RWPE2 (cell line): ENCODE measurements around the gene UPB1.

Experiments
- ATAC-seq: fragments of 200-7000 bp; cut with Tn5 transposase; 3 replicates; pipeline ENCODE4 v1.9.1; 2021; ENCODE audit warnings: low read depth
- DNase-seq: peaks from one replicate; pipeline ENCODE4 v3.0.0-alpha.2; 2020; ENCODE audit warnings: low spot score
- H3K27ac ChIP-seq: fragments of 450-650 bp; 2 replicates; pipeline ENCODE4 v1.5.1; 2017; ENCODE audit warnings: mild to moderate bottlenecking; ENCODE audit not compliant: poor library complexity, severe bottlenecking
- H3K27me3 ChIP-seq: fragments of 250-450 bp; sonication (Bioruptor Pico); 2 replicates; pipeline ENCODE4 v1.5.1; 2021; ENCODE audit warnings: mild to moderate bottlenecking, moderate library complexity; ENCODE audit not compliant: insufficient read depth, poor library complexity, severe bottlenecking
- H3K36me3 ChIP-seq: fragments of 250-450 bp; sonication (Bioruptor Pico); 2 replicates; pipeline ENCODE4 v1.5.1; 2020; ENCODE audit warnings: low read depth, mild to moderate bottlenecking, moderate library complexity
- H3K4me1 ChIP-seq: fragments of 250-450 bp; sonication (Bioruptor Pico); 2 replicates; pipeline ENCODE4 v1.5.1; 2021; ENCODE audit warnings: mild to moderate bottlenecking, moderate library complexity; ENCODE audit not compliant: insufficient read depth, poor library complexity, severe bottlenecking
- H3K4me3 ChIP-seq: fragments of 250-450 bp; sonication (Bioruptor Pico); 2 replicates; pipeline ENCODE4 v1.5.1; 2021; ENCODE audit warnings: mild to moderate bottlenecking, moderate library complexity; ENCODE audit not compliant: severe bottlenecking
- H3K9me3 ChIP-seq: fragments of 250-450 bp; sonication (Bioruptor Pico); 2 replicates; pipeline ENCODE4 v1.5.1; 2021; ENCODE audit warnings: mild to moderate bottlenecking, moderate library complexity; ENCODE audit not compliant: severe bottlenecking
- TF ChIP-seq, protein P1 (sequence below): fragments of 450-650 bp; IDR thresholded peaks from one replicate; pipeline ENCODE4 v1.5.1; 2017; ENCODE audit warnings: mild to moderate bottlenecking, moderate library complexity; ENCODE audit not compliant: poor library complexity, severe bottlenecking

Gene UPB1

DNA sequence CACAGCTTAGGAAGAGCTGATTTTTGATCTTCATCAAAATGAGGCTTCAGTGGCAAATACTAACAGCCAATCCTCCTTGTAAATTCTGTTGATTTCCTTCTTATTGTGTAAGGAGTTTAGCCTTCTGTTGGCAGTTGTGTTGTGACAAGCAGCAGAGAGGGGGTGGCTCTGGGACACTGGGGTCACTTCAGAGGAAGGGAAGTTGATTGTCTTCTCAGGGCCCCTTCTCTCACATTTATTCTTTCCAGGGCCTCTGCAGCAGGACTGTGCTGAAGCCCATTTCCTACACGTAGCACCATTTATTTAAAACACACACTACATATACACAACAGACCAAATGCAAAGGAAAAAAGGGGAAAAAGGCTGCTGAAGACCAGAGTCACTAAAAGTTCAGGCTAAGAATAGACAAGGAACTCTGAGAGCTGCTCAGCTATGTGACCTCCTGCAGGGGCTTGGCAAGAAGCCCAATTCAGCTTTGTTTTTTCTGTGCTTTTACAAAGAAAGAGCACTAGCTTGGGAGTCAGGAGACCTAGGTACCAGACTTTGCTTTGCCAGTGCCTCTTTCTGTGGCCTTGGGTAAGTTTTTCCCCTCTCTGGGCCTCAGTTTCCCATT, 28.3 kb upstream of the UPB1 start:
- Histone ChIP-seq H3K36me3 (no peaks in the 10 kb centered on the region), H3K27ac (no peak overlapping the region), H3K27me3 (no peaks in the 10 kb centered on the region), H3K4me1 (no peaks in the 10 kb centered on the region), H3K9me3 (no peaks in the 10 kb centered on the region), H3K4me3 (no peak overlapping the region)
- ATAC-seq (no peak), DNase-seq (no peak)
- TF ChIP-seq, protein P1, sequence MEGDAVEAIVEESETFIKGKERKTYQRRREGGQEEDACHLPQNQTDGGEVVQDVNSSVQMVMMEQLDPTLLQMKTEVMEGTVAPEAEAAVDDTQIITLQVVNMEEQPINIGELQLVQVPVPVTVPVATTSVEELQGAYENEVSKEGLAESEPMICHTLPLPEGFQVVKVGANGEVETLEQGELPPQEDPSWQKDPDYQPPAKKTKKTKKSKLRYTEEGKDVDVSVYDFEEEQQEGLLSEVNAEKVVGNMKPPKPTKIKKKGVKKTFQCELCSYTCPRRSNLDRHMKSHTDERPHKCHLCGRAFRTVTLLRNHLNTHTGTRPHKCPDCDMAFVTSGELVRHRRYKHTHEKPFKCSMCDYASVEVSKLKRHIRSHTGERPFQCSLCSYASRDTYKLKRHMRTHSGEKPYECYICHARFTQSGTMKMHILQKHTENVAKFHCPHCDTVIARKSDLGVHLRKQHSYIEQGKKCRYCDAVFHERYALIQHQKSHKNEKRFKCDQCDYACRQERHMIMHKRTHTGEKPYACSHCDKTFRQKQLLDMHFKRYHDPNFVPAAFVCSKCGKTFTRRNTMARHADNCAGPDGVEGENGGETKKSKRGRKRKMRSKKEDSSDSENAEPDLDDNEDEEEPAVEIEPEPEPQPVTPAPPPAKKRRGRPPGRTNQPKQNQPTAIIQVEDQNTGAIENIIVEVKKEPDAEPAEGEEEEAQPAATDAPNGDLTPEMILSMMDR = no peak

DNA sequence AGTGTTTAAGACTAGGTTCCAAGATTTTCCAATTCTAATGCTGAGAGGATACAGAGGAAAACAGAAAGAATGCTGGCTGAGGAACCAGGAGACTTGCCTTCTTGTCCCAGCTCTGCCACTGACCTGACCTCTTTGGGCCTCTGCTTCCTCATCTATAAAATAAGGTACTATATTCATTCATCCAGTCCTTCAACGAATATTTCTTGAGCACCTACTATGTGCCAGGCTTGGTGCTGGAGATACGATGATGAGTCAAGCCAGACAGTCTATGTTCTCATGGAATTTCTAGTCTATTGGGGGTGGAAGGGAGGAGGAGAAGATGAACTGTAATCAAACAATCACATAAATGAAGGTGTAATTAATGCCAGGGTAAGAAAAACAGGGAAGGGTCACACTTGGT, 27.8 kb upstream of the UPB1 start:
- Histone ChIP-seq H3K9me3 (no peaks in the 10 kb centered on the region), H3K4me1 (no peaks in the 10 kb centered on the region), H3K27ac (no peak overlapping the region), H3K36me3 (no peaks in the 10 kb centered on the region), H3K27me3 (no peaks in the 10 kb centered on the region), H3K4me3 (no peak overlapping the region)
- TF ChIP-seq, protein P1 = no peak
- no peak for ATAC-seq
- no peak for DNase-seq

DNA sequence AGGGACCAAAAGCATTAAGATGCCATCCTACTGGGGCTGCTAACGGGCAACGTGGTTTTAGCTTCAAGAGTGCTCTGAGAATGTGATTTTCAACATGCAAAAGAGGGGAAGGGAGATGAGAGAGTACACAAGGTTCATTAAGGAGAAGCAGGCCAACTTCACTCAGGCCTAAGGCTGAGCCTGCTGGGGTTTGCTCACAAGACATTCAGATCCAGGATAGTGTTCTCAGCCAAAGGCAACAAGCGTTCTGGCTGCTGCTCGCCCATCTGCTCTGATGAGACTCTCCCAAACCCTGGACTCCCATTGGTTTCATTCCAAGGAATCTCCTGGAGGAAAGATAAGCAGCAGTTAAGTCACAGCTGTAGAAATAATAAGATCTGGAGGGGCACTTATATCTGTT, 23.6 kb upstream of the UPB1 start:
- TF ChIP-seq, protein P1 = no peak
- no peak for DNase-seq
- H3K36me3 ChIP-seq = no peaks in the 10 kb centered on the region
- no peak for ATAC-seq
- H3K4me1 ChIP-seq = no peaks in the 10 kb centered on the region
- no peaks in the 10 kb centered on the region for H3K9me3 ChIP-seq
- H3K4me3 ChIP-seq = no peak overlapping the region
- no peak overlapping the region for H3K27ac ChIP-seq
- no peaks in the 10 kb centered on the region for H3K27me3 ChIP-seq

DNA sequence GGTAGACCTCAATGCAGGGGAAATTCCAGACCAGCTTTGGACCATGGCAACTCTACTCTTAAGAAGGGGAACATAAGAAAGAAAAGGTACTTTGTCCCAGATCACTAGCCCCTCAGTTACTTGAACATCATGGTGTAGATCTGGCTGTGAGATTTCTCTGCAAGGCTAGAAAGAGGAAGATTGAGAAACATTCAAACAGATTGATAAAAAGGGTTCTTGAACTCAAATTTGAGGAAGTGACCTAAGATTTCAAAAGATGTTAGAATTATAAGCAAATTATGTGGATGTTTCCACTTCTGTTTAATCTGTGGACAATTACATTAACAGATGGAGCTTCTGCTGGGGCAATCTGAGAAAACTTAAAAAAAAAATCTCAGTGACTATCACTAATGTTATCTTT, 21.8 kb upstream of the UPB1 start:
- Histone ChIP-seq H3K4me3 (no peak overlapping the region), H3K27ac (no peak overlapping the region), H3K4me1 (no peaks in the 10 kb centered on the region), H3K9me3 (no peaks in the 10 kb centered on the region), H3K36me3 (no peaks in the 10 kb centered on the region), H3K27me3 (no peaks in the 10 kb centered on the region)
- DNase-seq = no peak
- TF ChIP-seq, protein P1 = no peak
- ATAC-seq = no peak

- DNase-seq (no peak), ATAC-seq (peak; percentile 82)
- Histone ChIP-seq H3K36me3 (no peaks in the 10 kb centered on the region), H3K4me1 (no peaks in the 10 kb centered on the region), H3K4me3 (no peak overlapping the region), H3K27me3 (no peaks in the 10 kb centered on the region), H3K9me3 (no peaks in the 10 kb centered on the region), H3K27ac (peak overlapping the region; percentile 6)
- TF ChIP-seq, protein P1 = no peak
Observed at GRCh38 chr22:24474221-24474620, 20.9 kb upstream of the UPB1 start.
